MCF 10A (cell line): ENCODE data around the gene UGCG. TPM values are rescaled to one million over a fixed set of nuclear protein-coding genes. Genes with fewer than 3 reads are reported as not detected.
"Not testable (repeated sequence)": the region's sequence is repeated elsewhere in the genome, so short reads cannot be mapped to it uniquely, and the experiment has no call there.

ENCODE experiments used
- BruUV-seq: library from RNA; stranded (reverse); fragments of 400-500 nt; replicated peaks from 2 replicates; lab custom pipeline; 2021; lab: Mats Ljungman, UMichigan
- CTCF ChIA-PET: fragments of 300-600 bp; sonication (Branson Sonifier 250); formaldehyde crosslinking; extraction: SDS; loops from one replicate; lab custom pipeline; 2021; ENCODE audit warnings: antibody characterized with exemption, inconsistent platforms; lab: Yijun Ruan, JAX
- POLR2A ChIA-PET: fragments of 300-600, 350-650 bp; sonication (Branson Sonifier 250); formaldehyde crosslinking; extraction: SDS; loops from one replicate; lab custom pipeline; 2020; ENCODE audit warnings: antibody characterized with exemption, inconsistent platforms; lab: Yijun Ruan, JAX
- DNase-seq: peaks from one replicate; pipeline ENCODE4 v3.0.0-alpha.2; 2018; ENCODE audit not compliant: unreplicated experiment
- H3K27ac Mint-ChIP-seq: one replicate; pipeline ENCODE4 v1.8.0; 2022; ENCODE audit warnings: mild to moderate bottlenecking, low read depth, mixed read lengths; ENCODE audit not compliant: unreplicated experiment
- H3K27me3 Mint-ChIP-seq: one replicate; pipeline ENCODE4 v1.8.0; 2022; ENCODE audit warnings: mixed read lengths; ENCODE audit not compliant: insufficient read depth, unreplicated experiment
- H3K36me3 Mint-ChIP-seq: one replicate; pipeline ENCODE4 v1.8.0; 2022; ENCODE audit warnings: mild to moderate bottlenecking, moderate library complexity, mixed read lengths; ENCODE audit not compliant: insufficient read depth, unreplicated experiment
- H3K4me1 Mint-ChIP-seq: one replicate; pipeline ENCODE4 v1.8.0; 2022; ENCODE audit warnings: mixed read lengths; ENCODE audit not compliant: insufficient read depth, unreplicated experiment
- H3K4me3 Mint-ChIP-seq: one replicate; pipeline ENCODE4 v1.8.0; 2022; ENCODE audit warnings: mild to moderate bottlenecking, moderate library complexity, mixed read lengths; ENCODE audit not compliant: unreplicated experiment
- H3K9me3 Mint-ChIP-seq: one replicate; pipeline ENCODE4 v1.8.0; 2022; ENCODE audit warnings: mixed read lengths; ENCODE audit not compliant: unreplicated experiment
- CTCF ChIP-seq: fragments of 200-600 bp; IDR thresholded peaks from one replicate; pipeline ENCODE4 v1.8.0; 2022; ENCODE audit warnings: antibody characterized with exemption, mild to moderate bottlenecking; ENCODE audit not compliant: unreplicated experiment
- intact Hi-C: fragments of 100-400 bp; cut with micrococcal nuclease; formaldehyde crosslinking; loops from 2 replicates; pipeline ENCODE4 v1.14.1; 2022
- total RNA-seq: library from RNA; stranded (reverse); gene quantifications from 2 replicates; pipeline ENCODE4 v1.2.3, GENCODE V29; 2022

UGCG gene
- total RNA-seq, 1 experiment from 2014 or later, result 29.5 TPM

DNA sequence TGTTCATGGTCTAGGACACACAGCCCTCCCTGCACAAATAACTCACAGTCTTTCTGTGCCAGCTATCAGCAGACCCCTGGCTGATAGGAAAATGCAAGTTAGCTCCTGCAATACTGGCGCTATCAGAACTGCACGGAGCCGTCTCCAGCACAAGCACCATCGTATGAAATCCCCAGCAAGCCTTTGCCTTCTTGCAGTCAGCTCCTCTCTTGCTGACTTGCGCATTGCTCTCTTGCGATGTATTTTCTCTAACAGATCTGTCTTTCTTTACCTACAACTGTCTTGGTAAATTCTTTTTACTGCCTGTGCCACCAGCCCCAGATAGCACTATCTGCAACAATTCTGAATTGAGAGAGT, 25.1 kb upstream of the UGCG start:
- Mint-ChIP-seq H3K4me3 (no peak overlapping the region), H3K27ac (no peak overlapping the region), H3K4me1 (peaks cover 16% of the 10 kb centered on the region), H3K9me3 (no peaks in the 10 kb centered on the region), H3K36me3 (no peaks in the 10 kb centered on the region), H3K27me3 (no peaks in the 10 kb centered on the region)
- no peak for DNase-seq
- BruUV-seq, result no TSS peak
- ChIA-PET CTCF (no interaction called here), POLR2A (no interaction called here)
- no peak for TF ChIP-seq CTCF
- intact Hi-C loops, result no loop called here

DNA sequence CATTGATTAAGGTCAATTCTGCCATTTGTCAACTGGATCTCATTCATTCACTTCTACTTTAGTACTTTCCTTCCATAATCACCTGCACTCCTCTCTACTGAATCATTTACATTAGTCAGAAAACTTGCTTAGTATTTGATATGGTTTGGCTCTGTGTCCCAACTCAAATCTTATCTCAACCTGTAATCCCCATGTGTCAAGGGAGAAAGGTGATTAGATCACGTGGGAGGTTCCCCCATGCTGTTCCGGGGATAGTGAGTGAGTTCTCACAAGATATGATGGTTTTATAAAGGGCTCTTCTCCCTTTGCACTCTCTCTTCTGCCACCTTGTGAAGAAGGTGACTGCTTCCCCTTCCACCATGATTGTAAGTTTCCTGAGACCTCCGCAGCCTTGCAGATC, 23.7 kb upstream of the UGCG start:
- Mint-ChIP-seq H3K36me3 (no peaks in the 10 kb centered on the region), H3K4me1 (peaks cover 13% of the 10 kb centered on the region), H3K4me3 (no peak overlapping the region), H3K27me3 (no peaks in the 10 kb centered on the region), H3K9me3 (no peaks in the 10 kb centered on the region), H3K27ac (no peak overlapping the region)
- no peak for TF ChIP-seq CTCF
- intact Hi-C loops, result no loop called here
- ChIA-PET CTCF (interaction anchor here (0.8 to 1.0 kb wide), 2 partner anchors 10 to 67 kb away, joined by 3 read pairs; no protein-coding TSS in a partner anchor), POLR2A (no interaction called here)
- DNase-seq, result no peak
- no TSS peak for BruUV-seq

- Mint-ChIP-seq H3K36me3 (no peaks in the 10 kb centered on the region), H3K4me1 (peaks cover 13% of the 10 kb centered on the region), H3K27ac (no peak overlapping the region), H3K4me3 (no peak overlapping the region), H3K9me3 (no peaks in the 10 kb centered on the region), H3K27me3 (no peaks in the 10 kb centered on the region)
- POLR2A ChIA-PET, result interaction anchor here (1.0 kb wide), 1 partner anchor 23 kb away, joined by 5 read pairs; the partner anchor contains the start of gene UGCG
- CTCF ChIA-PET, result interaction anchor here (0.6 to 1.0 kb wide), 4 partner anchors 68 to 557 kb away, joined by 3 to 7 read pairs (median 3); no protein-coding TSS in a partner anchor
- no peak for DNase-seq
- no peak for TF ChIP-seq CTCF
- intact Hi-C loops, result no loop called here
- BruUV-seq, result no TSS peak
Observed at GRCh38 chr9:111873901-111874300, 22.7 kb upstream of the UGCG start.

DNA sequence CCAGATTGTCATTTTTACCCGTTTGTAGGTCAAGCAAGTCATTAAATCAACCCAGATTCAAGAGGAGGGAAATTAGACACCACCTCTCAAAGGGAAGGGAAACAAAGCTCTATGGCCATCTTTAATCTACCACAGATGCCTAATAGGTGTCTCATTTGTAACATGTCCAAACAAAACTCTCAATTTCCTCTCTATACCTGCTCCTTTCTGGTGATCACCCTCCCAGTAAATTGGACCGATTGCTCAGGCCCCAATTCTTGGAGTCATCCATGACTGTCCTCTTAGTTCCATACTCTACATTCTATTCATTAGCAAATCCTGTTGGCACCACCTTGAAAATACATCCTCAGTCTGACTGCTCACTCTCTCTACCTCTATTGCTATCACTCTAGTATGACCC, 22.1 kb upstream of the UGCG start:
- no peak for DNase-seq
- intact Hi-C loops, result no loop called here
- H3K9me3 Mint-ChIP-seq, result no peaks in the 10 kb centered on the region
- no peak overlapping the region for H3K4me3 Mint-ChIP-seq
- TF ChIP-seq CTCF, result no peak
- no peak overlapping the region for H3K27ac Mint-ChIP-seq
- BruUV-seq, result no TSS peak
- CTCF ChIA-PET, result interaction anchor here (0.6 to 0.7 kb wide), 2 partner anchors 52 to 556 kb away, joined by 3 read pairs; no protein-coding TSS in a partner anchor
- no peaks in the 10 kb centered on the region for H3K27me3 Mint-ChIP-seq
- peaks cover 13% of the 10 kb centered on the region for H3K4me1 Mint-ChIP-seq
- POLR2A ChIA-PET, result interaction anchor here (1.0 kb wide), 1 partner anchor 22 kb away, joined by 5 read pairs; the partner anchor contains the start of gene UGCG
- H3K36me3 Mint-ChIP-seq, result no peaks in the 10 kb centered on the region

GRCh38 chr9:111875291-111875690, 21.3 kb upstream of the UGCG start:
- CTCF ChIA-PET, result interaction anchor here (0.7 kb wide), 1 partner anchor 53 kb away, joined by 3 read pairs; no protein-coding TSS in a partner anchor
- intact Hi-C loops, H3K9me3 Mint-ChIP-seq, H3K36me3 Mint-ChIP-seq, POLR2A ChIA-PET, DNase-seq, H3K27ac Mint-ChIP-seq, H3K27me3 Mint-ChIP-seq, H3K4me3 Mint-ChIP-seq, BruUV-seq: not testable (repeated sequence)
- H3K4me1 Mint-ChIP-seq, result peaks cover 13% of the 10 kb centered on the region

DNA sequence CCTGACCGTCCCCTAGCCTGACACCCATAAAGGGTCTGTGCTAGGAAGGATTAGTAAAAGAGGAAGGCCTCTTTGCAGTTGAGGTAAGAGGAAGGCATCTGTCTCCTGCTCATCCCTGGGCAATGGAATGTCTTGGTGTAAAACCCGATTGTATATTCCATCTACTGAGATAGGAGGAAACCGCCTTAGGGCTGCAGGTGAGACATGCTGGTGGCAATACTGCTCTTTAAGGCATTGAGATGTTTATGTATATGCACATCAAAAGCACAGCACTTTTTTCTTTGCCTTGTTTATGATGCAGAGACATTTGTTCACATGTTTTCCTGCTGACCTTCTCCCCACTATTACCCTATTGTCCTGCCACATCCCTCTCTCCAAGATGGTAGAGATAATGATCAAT, 20.9 kb upstream of the UGCG start:
- POLR2A ChIA-PET, H3K4me3 Mint-ChIP-seq: not testable (repeated sequence)
- peaks cover 13% of the 10 kb centered on the region for H3K4me1 Mint-ChIP-seq

More for the DNA sequence above, 20.9 kb upstream of the UGCG start:
- CTCF ChIA-PET, BruUV-seq, H3K36me3 Mint-ChIP-seq, H3K27me3 Mint-ChIP-seq, H3K9me3 Mint-ChIP-seq, intact Hi-C loops, DNase-seq, H3K27ac Mint-ChIP-seq: not testable (repeated sequence)
